Kidney (tissue), 14 donors: ENCODE results near the gene HNRNPA0. TPM values are rescaled to one million over a fixed set of nuclear protein-coding genes. Genes with fewer than 3 reads are reported as not detected.

ENCODE experiments used
- DNase-seq, 5 donors: peaks; one replicate each; pipeline ENCODE4 v3.0.0-alpha.2; 2013 to 2020
- FAIRE-seq: peaks from 2 replicates; lab custom pipeline; 2012; peaks lifted over from hg19 to GRCh38; lab: Jason Lieb, UNC
- H3K27ac ChIP-seq, 2 donors: one replicate each; pipeline ENCODE4 v1.7.0; 2013; ENCODE audit warnings: low read depth in 2 of 2, low read length in 2 of 2, inconsistent platforms in 1 of 2
- H3K27me3 ChIP-seq: one replicate; pipeline ENCODE4 v1.7.1; 2013; ENCODE audit warnings: low read length, inconsistent platforms; ENCODE audit not compliant: control insufficient read depth, insufficient read depth
- H3K36me3 ChIP-seq, 3 donors: one replicate each; pipeline versions ENCODE4 v1.7.0 to v1.7.1; 2013; ENCODE audit warnings: low read length in 3 of 3, control low read depth in 1 of 3, inconsistent platforms in 1 of 3; ENCODE audit not compliant: insufficient read depth in 3 of 3, control insufficient read depth in 2 of 3
- H3K4me1 ChIP-seq, 3 donors: one replicate each; pipeline versions ENCODE4 v1.7.0 to v1.7.1; 2013; ENCODE audit warnings: low read length in 3 of 3, inconsistent platforms in 1 of 3, low read depth in 1 of 3; ENCODE audit not compliant: control insufficient read depth in 2 of 3, insufficient read depth in 2 of 3
- H3K4me3 ChIP-seq, 3 donors: one replicate each; pipeline versions ENCODE4 v1.7.0 to v1.8.1; 2013; ENCODE audit warnings: low read length in 3 of 3, control low read depth in 1 of 3, inconsistent platforms in 1 of 3
- H3K9ac ChIP-seq, 3 donors: one replicate each; pipeline versions ENCODE4 v1.7.0 to v1.7.1; 2013; ENCODE audit warnings: low read length in 3 of 3, control low read depth in 1 of 3, inconsistent platforms in 1 of 3
- H3K9me3 ChIP-seq, 3 donors: one replicate each; pipeline versions ENCODE4 v1.7.0 to v1.7.1; 2013; ENCODE audit warnings: low read length in 3 of 3, control low read depth in 1 of 3, inconsistent platforms in 1 of 3; ENCODE audit not compliant: control insufficient read depth in 2 of 3, insufficient read depth in 1 of 3
- CTCF ChIP-seq: IDR thresholded peaks from 3 replicates; pipeline ENCODE4 v1.5.1; 2012; ENCODE audit warnings: mild to moderate bottlenecking, moderate library complexity, borderline replicate concordance; ENCODE audit not compliant: insufficient read depth; ENCODE audit errors: extremely low read depth
- intact Hi-C: fragments of 100-400 bp; cut with DNase I; formaldehyde crosslinking; loops from one replicate; pipeline ENCODE4 v1.11.1; 2022
- polyA plus RNA-seq: library from polyadenylated mRNA; stranded (reverse); fragments of 350-450 nt; fragmentation: Illumina TruSeq; extraction: RNeasy Lipid Tissue Mini Kit (QIAGEN cat#74804); gene quantifications from one replicate; pipeline ENCODE4 v1.2.3, GENCODE V29; 2014; ENCODE audit warnings: low read depth, low replicate concordance; ENCODE audit not compliant: insufficient read depth
- total RNA-seq: library from RNA; stranded (reverse); fragmentation: NEBNext Ultra II Directional; extraction: Animal tissue kit (Norgen Biotek cat#: 25700); gene quantifications from one replicate; pipeline ENCODE4 v1.2.1, GENCODE V29; 2021
- donor health status: control.
- donor health status: control.
- donor health status: control.
- donor health status: control.
- donor health status: control.
- donor health status: DM: yes; HTN: yes; CAD: no.
- donor health status: Normal renal cell carcinoma (clear cell type).

HNRNPA0 gene
- total and polyA plus RNA-seq, 2 donors from 2014 or later = 16.0 to 28.3 TPM

DNA sequence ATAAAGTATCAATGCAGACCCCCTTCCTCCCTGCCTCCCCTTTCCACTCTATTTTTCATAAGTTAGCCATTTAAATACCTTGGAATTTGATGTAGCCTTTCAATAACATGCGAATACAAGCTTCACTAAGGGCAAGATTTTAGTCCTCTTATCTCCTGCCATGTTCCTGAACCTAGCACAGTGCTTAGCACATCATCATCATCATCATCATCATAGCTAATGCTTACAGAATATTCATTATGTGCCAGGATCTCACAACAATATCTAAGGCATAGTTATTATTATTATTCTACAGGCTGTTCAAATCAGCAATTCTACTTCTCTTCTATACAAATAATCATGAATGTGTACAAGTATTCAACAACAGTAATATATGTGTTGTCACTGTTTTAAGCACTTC lies 38.7 kb downstream of the HNRNPA0 start:
- intact Hi-C loops = no loop called here
- no peak for TF ChIP-seq CTCF
- no peaks in the 10 kb centered on the region for H3K4me1 ChIP-seq
- H3K27me3 ChIP-seq = no peaks in the 10 kb centered on the region
- FAIRE-seq = no peak
- H3K4me3 ChIP-seq = no peak overlapping the region
- no peak overlapping the region for H3K27ac ChIP-seq
- peaks cover 0 to 1% (median 0%) of the 10 kb centered on the region in 3 donors for H3K36me3 ChIP-seq
- no peak for DNase-seq
- no peak overlapping the region for H3K9ac ChIP-seq
- no peaks in the 10 kb centered on the region for H3K9me3 ChIP-seq

DNA sequence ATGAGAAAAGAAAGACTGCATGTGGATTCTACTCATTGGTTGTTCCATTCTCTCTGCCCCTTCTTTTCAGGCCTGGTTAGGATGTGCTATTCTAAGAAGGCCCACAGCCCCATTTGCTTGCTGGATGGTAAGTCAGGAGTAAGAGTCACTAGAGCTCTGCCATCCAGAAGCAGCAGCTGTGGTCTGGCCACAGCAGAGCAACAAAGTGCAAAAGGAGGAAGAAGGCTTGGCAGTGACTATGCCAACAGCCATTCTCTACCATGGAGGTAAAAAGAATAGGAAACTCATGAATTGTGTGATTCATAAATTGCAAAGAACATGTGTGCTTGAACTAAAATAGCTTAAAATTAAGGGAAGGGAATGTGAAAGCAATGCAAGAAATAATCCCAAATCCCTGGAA lies 39.2 kb downstream of the HNRNPA0 start:
- DNase-seq (no peak), FAIRE-seq (no peak)
- Histone ChIP-seq H3K9me3 (no peaks in the 10 kb centered on the region), H3K36me3 (no peaks in the 10 kb centered on the region), H3K27ac (no peak overlapping the region), H3K9ac (no peak overlapping the region), H3K27me3 (no peaks in the 10 kb centered on the region), H3K4me3 (no peak overlapping the region), H3K4me1 (no peaks in the 10 kb centered on the region)
- intact Hi-C loops = no loop called here
- TF ChIP-seq CTCF = no peak

DNA sequence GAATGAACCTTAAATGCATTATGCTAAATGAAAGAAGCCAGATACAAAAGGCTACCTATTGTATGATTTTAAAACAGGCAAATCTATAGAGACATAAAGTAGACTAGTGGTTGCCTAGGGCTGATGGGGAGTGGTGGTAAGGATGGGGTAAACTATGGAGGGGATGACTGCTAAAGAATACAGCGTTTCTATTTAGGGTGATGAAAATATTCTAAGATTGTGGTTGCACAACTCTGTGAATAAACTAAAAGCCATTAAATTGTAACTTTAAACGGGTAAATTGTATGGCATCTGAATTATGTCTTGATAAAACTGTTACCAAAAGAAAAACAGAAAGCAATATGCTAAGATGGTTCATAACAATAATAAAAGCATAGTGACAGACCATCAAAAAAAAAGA lies 39.7 kb downstream of the HNRNPA0 start:
- DNase-seq (no peak), FAIRE-seq (no peak)
- Histone ChIP-seq H3K27ac (no peak overlapping the region), H3K9ac (no peak overlapping the region), H3K27me3 (no peaks in the 10 kb centered on the region), H3K36me3 (no peaks in the 10 kb centered on the region), H3K9me3 (no peaks in the 10 kb centered on the region), H3K4me1 (no peaks in the 10 kb centered on the region), H3K4me3 (no peak overlapping the region)
- intact Hi-C loops = no loop called here
- TF ChIP-seq CTCF = no peak

DNA sequence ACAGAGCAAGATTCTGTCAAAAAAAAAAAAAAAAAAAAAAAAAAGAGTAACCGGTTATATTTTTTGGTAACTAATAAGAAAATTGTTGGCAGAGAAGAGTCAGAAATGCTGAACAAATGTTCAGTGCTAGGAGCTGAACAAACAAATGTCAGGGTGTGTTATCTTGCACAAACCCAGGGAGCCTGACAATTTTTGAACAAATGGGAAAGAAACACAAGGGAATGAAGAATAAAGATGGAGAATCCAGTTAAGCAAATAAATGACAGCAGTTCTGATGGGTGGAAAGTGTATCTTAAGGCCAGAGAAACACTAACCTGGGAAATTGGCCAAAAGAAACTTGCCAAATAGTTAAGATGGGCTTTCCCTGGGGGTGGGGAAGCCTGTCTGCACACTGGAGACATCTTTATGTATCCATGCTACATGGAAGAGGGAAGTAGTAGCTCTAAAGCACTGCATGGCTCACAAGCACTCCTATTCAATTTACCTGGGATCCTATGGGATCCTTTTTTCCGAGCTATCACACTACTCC lies 42.0 kb downstream of the HNRNPA0 start:
- peaks cover 0 to 5% (median 0%) of the 10 kb centered on the region in 3 donors for H3K36me3 ChIP-seq
- FAIRE-seq (no peak), DNase-seq (no peak)
- H3K27me3 ChIP-seq = no peaks in the 10 kb centered on the region
- H3K9me3 ChIP-seq = no peaks in the 10 kb centered on the region
- no peak overlapping the region for H3K4me3 ChIP-seq
- H3K9ac ChIP-seq = no peak overlapping the region
- H3K27ac ChIP-seq = no peak overlapping the region
- H3K4me1 ChIP-seq = peaks cover 0 to 5% (median 0%) of the 10 kb centered on the region in 3 donors
- intact Hi-C loops = no loop called here
- TF ChIP-seq CTCF = no peak
